Endothelial cell of umbilical vein (primary cell): ENCODE results near the gene ARTN. TPM values are rescaled to one million over a fixed set of nuclear protein-coding genes. Genes with fewer than 3 reads are reported as not detected.

Experiments
- BruUV-seq: library from RNA; stranded (reverse); fragments of 400-500 nt; replicated peaks from 2 replicates; lab custom pipeline; 2021; lab: Mats Ljungman, UMichigan
- CTCF ChIA-PET: fragments of 300-600, 350-600 bp; sonication (Branson Sonifier 250); formaldehyde crosslinking; loops from one replicate; lab custom pipeline; 2021; ENCODE audit warnings: antibody characterized with exemption, inconsistent platforms; lab: Charles Lee
- POLR2A ChIA-PET: fragments of 300-600, 350-600 bp; sonication (Branson Sonifier 250); formaldehyde crosslinking; loops from one replicate; lab custom pipeline; 2021; ENCODE audit warnings: antibody characterized with exemption, inconsistent platforms; lab: Charles Lee
- DNase-seq: peaks from one replicate; pipeline ENCODE4 v3.0.0-alpha.2; 2011; ENCODE audit warnings: low read depth, low spot score
- FAIRE-seq: peaks from 2 replicates; lab custom pipeline; 2011; peaks lifted over from hg19 to GRCh38; lab: Jason Lieb, UNC
- H2AFZ ChIP-seq: 2 replicates; pipeline ENCODE4 v1.6.0; 2012; ENCODE audit warnings: low read depth, low read length, control low read depth, inconsistent platforms
- H3K27ac ChIP-seq: 2 replicates; pipeline ENCODE4 v1.5.1; 2011; ENCODE audit warnings: low read depth, mild to moderate bottlenecking, control low read depth, low read length, moderate library complexity; ENCODE audit not compliant: insufficient read depth
- H3K27me3 ChIP-seq, 2 experiments: 2 replicates each; pipeline versions ENCODE4 v1.6.0 to v1.6.1; 2011; ENCODE audit warnings: low read length in 2 of 2, mixed read lengths in 1 of 2; ENCODE audit not compliant: control insufficient read depth in 2 of 2, insufficient read depth in 2 of 2
- H3K36me3 ChIP-seq, 2 experiments: 2 replicates in 1 of 2; 3 replicates in 1 of 2; pipeline ENCODE4 v1.5.1; 2011; ENCODE audit warnings: low read length in 2 of 2, mild to moderate bottlenecking in 1 of 2, moderate library complexity in 1 of 2; ENCODE audit not compliant: control insufficient read depth in 2 of 2, insufficient read depth in 2 of 2; ENCODE audit errors: extremely low read depth in 1 of 2
- H3K4me1 ChIP-seq: 3 replicates; pipeline ENCODE4 v1.5.1; 2011; ENCODE audit warnings: mild to moderate bottlenecking, low read length; ENCODE audit not compliant: control insufficient read depth, insufficient read depth; ENCODE audit errors: extremely low read depth
- H3K4me2 ChIP-seq: 2 replicates; pipeline ENCODE4 v1.6.1; 2011; ENCODE audit warnings: low read length, control low read depth, mixed read lengths; ENCODE audit not compliant: insufficient read depth
- H3K4me3 ChIP-seq, 3 experiments: fragments of 200-600 bp in 1 of 3; sonication (generic), shearing (Covaris generic) in 1 of 3; replicated peaks in 1 of 3; 2 replicates each; pipeline ENCODE4 v1.5.1; 2011 to 2016; ENCODE audit warnings: control low read depth in 3 of 3, low read length in 3 of 3, mild to moderate bottlenecking in 2 of 3, inconsistent platforms in 1 of 3, low read depth in 1 of 3, moderate library complexity in 1 of 3; ENCODE audit not compliant: insufficient read depth in 1 of 3
- H3K79me2 ChIP-seq: 2 replicates; pipeline ENCODE4 v1.6.0; 2012; ENCODE audit warnings: low read length, inconsistent platforms; ENCODE audit not compliant: control insufficient read depth, insufficient read depth
- H3K9ac ChIP-seq: replicated peaks from 2 replicates; pipeline ENCODE3; 2011; ENCODE audit warnings: low read length, control low read depth; ENCODE audit not compliant: insufficient read depth; ENCODE audit errors: extremely low read depth
- H3K9me1 ChIP-seq: replicated peaks from 3 replicates; pipeline ENCODE4 v1.6.0; 2011; ENCODE audit warnings: mild to moderate bottlenecking, low read length; ENCODE audit not compliant: control insufficient read depth, insufficient read depth; ENCODE audit errors: extremely low read depth
- H3K9me3 ChIP-seq: replicated peaks from 2 replicates; pipeline ENCODE4 v1.5.1; 2012; ENCODE audit warnings: low read length, inconsistent platforms; ENCODE audit not compliant: control insufficient read depth, insufficient read depth
- H4K20me1 ChIP-seq: replicated peaks from 2 replicates; pipeline ENCODE3; 2011; ENCODE audit warnings: mild to moderate bottlenecking, low read length; ENCODE audit not compliant: control insufficient read depth, insufficient read depth; ENCODE audit errors: extremely low read depth
- CTCF ChIP-seq, 2 donors: IDR thresholded peaks; 1 replicate in 1 of 2; 2 replicates in 1 of 2; pipeline ENCODE4 v1.5.1; 2011; ENCODE audit warnings: low read length in 2 of 2, mild to moderate bottlenecking in 2 of 2, moderate library complexity in 2 of 2, control low read depth in 1 of 2, inconsistent platforms in 1 of 2, low read depth in 1 of 2; ENCODE audit not compliant: insufficient read depth in 1 of 2; ENCODE audit errors: extremely low read depth in 1 of 2
- EZH2 ChIP-seq: IDR thresholded peaks from 2 replicates; pipeline ENCODE4 v1.6.1; 2012; ENCODE audit warnings: borderline replicate concordance, low read depth, mild to moderate bottlenecking, moderate library complexity, low read length, inconsistent platforms; ENCODE audit not compliant: severe bottlenecking
- FOS ChIP-seq: IDR thresholded peaks from 2 replicates; pipeline ENCODE4 v1.6.1; 2011; ENCODE audit warnings: mild to moderate bottlenecking, low read length, moderate library complexity, borderline replicate concordance; ENCODE audit not compliant: insufficient read depth
- GATA2 ChIP-seq: IDR thresholded peaks from 2 replicates; pipeline ENCODE4 v1.7.0; 2011; ENCODE audit warnings: low read depth, mild to moderate bottlenecking, moderate library complexity, mixed read lengths, low read length; ENCODE audit not compliant: insufficient read length, insufficient read depth
- JUN ChIP-seq: IDR thresholded peaks from 2 replicates; pipeline ENCODE4 v1.6.1; 2011; ENCODE audit warnings: borderline replicate concordance, low read depth; ENCODE audit not compliant: insufficient read length, insufficient read depth
- MAX ChIP-seq: IDR thresholded peaks from 2 replicates; pipeline ENCODE4 v1.6.1; 2011; ENCODE audit not compliant: insufficient read depth, insufficient read length
- MYC ChIP-seq: IDR thresholded peaks from one replicate; pipeline ENCODE4 v1.6.1; 2011; ENCODE audit warnings: mild to moderate bottlenecking, low read depth, low read length
- POLR2A ChIP-seq: IDR thresholded peaks from 2 replicates; pipeline ENCODE4 v1.6.1; 2012; ENCODE audit warnings: low read depth, mild to moderate bottlenecking, control low read depth, low read length
- POLR2AphosphoS5 ChIP-seq: IDR thresholded peaks from 2 replicates; pipeline ENCODE4 v1.6.1; 2012; ENCODE audit warnings: low read depth, mild to moderate bottlenecking, control low read depth, low read length, moderate library complexity; ENCODE audit not compliant: insufficient read depth
- dilution Hi-C: fragments of 300-500 bp; cut with MboI; formaldehyde crosslinking; loops from one replicate; pipeline ENCODE4 v1.15.0; 2019; ENCODE audit warnings: low sequenced_read_pairs; ENCODE audit not compliant: extremely low pct_ligation_motif_present
- intact Hi-C: fragments of 100-400 bp; cut with micrococcal nuclease; formaldehyde crosslinking; loops from one replicate; pipeline ENCODE4 v1.10.0; 2022
- polyA plus RNA-seq, 4 experiments: library from polyadenylated mRNA; depleted of rRNA in 3 of 4; stranded (reverse) in 3 of 4; unstranded in 1 of 4; fragments of >200 nt; gene quantifications; 2 replicates each; pipeline versions ENCODE4 v1.2.1 to v1.2.3, GENCODE V29; 2011 to 2012; ENCODE audit warnings: missing spikeins in 1 of 4
- total RNA-seq: library from RNA; stranded (reverse); gene quantifications from 2 replicates; pipeline ENCODE4 v1.2.3, GENCODE V29; 2021

The ARTN gene
- total and polyA plus RNA-seq, 2 donors (not counting 3 experiments of a cell fraction or from before 2014, with no cell fraction given): 0.11 to 0.18 TPM

GRCh38 chr1:43956234-43956633 lies 22.6 kb downstream of the ARTN start:
- Histone ChIP-seq H3K4me2 (no peak overlapping the region), H3K27ac (no peak overlapping the region), H2AFZ (no peak overlapping the region), H3K9ac (no peak overlapping the region), H3K36me3 (peaks cover 5 to 28% of the 10 kb centered on the region in 2 experiments), H3K9me1 (no peaks in the 10 kb centered on the region), H4K20me1 (no peaks in the 10 kb centered on the region), H3K4me3 (no peak overlapping the region), H3K27me3 (no peaks in the 10 kb centered on the region), H3K9me3 (no peaks in the 10 kb centered on the region), H3K79me2 (no peaks in the 10 kb centered on the region), H3K4me1 (no peaks in the 10 kb centered on the region)
- DNase-seq (no peak), FAIRE-seq (no peak)
- intact Hi-C loops: no loop called here
- BruUV-seq: no TSS peak
- CTCF ChIA-PET: interaction anchor here (0.8 to 1.6 kb wide), 2 partner anchors 192 to 193 kb away, joined by 3 to 5 read pairs; no protein-coding TSS in a partner anchor
- no peak for TF ChIP-seq POLR2AphosphoS5
- TF ChIP-seq CTCF (IDR thresholded peaks at IDR 0.05; ENCODE audit: extremely low read depth in 1 of 2, insufficient read depth in 1 of 2, low read depth in 1 of 2, low read length in 2 of 2): no peak
- TF ChIP-seq EZH2: no peak
- no peak for TF ChIP-seq FOS
- no peak for TF ChIP-seq POLR2A
- no peak for TF ChIP-seq MAX
- no peak for TF ChIP-seq MYC
- TF ChIP-seq GATA2: no peak
- no peak for TF ChIP-seq JUN
- dilution Hi-C loops: no loop called here
- POLR2A ChIA-PET: no interaction called here
